Measurements from ENCODE around the gene ZBTB44.

- no peak for TF ChIP-seq CTCF (IDR thresholded peaks at IDR 0.05)
- TF ChIP-seq POLR2A (IDR thresholded peaks at IDR 0.05): no peak
Observed at GRCh38 chr11:130227373-130227772, 87.3 kb downstream of the ZBTB44 start.

All from esophagus squamous epithelium (tissue), 4 donors.